T-helper 2 cell treated with Interferon-gamma antibody and Interleukin-4, amounts not matched to agents 100 ng/mL and 5 ng/mL, for 36 hours (primary cell): ENCODE measurements around the gene ZNF618. TPM values are rescaled to one million over a fixed set of nuclear protein-coding genes. Genes with fewer than 3 reads are reported as not detected.

Source experiments
- intact Hi-C: fragments of 100-400 bp; cut with micrococcal nuclease; formaldehyde crosslinking; loops from one replicate; pipeline ENCODE4 v1.15.1; 2023
- total RNA-seq: library from RNA; stranded (reverse); gene quantifications from 2 replicates; pipeline ENCODE4 v1.2.3, GENCODE V29; 2022

ZNF618 gene
- total RNA-seq, 1 donor from 2014 or later: 0.36 TPM

DNA sequence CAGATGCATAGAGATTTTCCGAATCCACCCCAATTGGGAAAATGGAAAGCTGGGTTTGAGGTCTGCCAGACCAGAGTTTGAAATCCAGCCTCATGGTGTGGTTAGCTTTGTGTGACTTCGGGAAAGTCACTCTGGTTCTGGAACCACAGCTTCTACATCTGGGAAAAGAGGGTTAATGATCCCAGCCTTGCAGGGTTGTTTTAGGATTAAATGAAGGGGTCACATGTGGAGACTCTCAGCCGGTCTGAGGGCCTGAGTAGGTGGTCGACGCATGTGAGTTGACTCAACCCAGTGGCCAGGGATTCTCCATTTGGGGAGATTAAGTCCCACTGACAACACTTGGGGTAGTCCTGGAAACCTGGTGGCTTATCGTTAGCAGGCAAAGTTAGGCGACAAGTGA, 6.1 kb downstream of the ZNF618 start:
- intact Hi-C loops: no loop called here

DNA sequence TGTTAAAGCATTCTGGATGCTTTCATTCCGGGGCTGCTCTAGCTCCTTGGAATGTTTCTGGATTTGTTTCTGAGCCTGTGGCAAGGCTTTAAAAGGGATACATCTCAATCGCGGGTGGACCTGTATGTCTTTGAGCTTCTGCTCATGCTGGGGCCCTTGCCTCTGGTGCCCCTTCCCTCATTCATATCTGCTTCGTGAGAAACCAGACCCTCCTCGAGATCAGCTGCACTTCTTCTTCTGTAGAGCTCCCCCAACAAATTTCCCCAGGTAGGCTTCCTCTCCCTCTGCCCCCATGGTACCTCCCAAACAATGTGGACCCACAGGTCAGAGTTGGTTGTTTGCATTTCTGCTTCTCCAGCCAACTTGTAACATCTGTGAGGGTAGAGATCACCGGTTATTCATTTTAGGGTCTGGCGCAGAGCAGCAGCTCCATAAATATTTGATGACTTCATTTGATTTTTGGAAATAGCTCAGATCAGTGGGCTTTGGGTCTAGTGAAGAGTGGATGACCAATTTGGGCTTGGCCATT, 6.6 kb downstream of the ZNF618 start:
- intact Hi-C loops: no loop called here

DNA sequence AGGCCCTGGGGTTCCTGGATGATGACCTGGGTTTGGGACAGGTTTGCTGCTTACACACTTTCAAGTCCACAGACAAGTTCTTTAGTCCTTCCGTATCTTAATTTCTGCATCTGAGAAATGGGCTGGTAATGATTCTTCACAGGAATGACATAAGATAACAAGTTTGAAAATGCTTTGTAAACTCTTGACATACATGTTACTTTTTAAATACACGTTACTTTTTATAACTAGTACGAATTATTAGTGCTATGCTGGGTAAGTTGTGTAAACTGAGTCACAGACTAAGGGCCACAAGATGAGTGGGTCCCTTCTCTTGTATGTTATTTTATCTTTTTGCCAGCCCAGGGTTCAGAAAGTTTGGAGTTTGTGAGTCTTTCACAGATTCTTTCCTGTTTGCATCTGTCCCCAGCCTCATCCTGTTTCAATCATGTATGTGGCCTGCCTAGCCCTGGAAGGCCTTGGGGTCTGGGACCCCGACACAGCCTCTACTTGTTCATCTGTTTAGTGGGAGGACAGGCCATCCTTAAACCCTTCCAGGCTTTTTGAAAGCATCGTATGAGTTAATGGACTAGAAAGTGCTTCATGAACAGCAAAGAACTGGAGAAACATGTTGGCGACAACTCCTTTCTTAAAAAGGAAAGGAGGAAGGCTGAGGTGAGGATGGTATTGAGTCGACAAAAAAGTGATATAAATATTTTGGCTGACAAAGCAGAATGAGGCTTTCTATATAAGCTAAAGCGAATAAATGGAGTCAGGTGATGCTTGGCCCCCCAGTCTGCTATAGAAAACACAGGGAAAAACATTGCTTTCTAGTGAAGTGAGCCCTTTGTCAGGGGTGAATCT, 9.3 kb downstream of the ZNF618 start:
- intact Hi-C loops: no loop called here

DNA sequence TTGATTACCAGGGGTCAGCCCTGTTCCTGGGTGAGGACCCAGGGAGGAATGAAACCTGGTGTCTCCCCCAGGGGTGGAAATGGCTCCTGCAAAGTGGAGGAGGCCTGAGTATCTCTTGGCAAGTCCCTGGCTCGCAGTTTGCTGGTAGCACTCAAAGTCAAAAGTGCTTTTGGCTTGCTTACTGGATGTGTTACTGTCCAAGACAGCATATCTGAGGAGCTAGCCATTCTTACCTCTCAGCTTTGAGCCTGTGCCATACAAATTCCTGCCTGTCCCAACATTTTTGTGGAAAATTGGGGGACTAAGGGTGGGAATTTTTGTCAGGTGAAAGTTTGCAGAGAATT, 9.9 kb downstream of the ZNF618 start:
- intact Hi-C loops: no loop called here

DNA sequence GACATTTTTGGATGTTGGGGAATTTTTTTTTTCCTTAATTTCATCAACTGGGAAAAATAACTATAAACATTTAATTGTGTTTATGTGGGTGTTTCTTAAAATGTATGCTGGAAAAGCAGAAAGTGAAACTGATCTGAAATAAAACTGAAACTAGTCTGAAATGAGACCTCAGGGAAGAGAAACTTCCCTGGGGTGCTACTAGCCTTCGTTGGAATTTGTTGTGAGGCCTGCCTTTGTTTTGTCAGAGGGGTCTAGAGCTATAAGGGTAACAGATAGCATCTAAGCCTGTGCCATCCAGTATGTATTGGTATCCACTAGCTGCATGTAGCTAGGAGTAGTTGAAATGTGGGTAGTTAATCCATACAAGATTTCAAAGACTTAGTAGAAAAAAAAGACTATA, 10.4 kb downstream of the ZNF618 start:
- intact Hi-C loops: no loop called here

DNA sequence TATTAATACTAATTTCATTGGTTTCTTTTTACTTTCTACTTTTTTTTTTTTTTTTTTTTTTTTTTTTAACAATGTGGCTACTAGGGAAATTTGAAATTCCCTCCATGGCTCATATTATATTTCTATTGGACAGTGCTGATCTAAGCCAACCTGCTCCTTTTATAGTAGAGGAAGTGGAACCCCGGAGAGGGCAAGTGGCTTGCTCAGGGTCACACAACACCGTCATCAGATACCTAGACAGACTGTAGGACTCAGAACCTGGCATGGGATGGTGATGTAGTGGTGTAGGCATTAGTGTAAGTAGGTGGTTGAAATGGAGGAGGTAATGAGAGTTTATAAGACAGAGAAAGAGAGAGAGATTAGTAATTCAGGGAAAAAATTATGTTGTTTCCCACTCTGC, 10.8 kb downstream of the ZNF618 start:
- intact Hi-C loops: no loop called here

DNA sequence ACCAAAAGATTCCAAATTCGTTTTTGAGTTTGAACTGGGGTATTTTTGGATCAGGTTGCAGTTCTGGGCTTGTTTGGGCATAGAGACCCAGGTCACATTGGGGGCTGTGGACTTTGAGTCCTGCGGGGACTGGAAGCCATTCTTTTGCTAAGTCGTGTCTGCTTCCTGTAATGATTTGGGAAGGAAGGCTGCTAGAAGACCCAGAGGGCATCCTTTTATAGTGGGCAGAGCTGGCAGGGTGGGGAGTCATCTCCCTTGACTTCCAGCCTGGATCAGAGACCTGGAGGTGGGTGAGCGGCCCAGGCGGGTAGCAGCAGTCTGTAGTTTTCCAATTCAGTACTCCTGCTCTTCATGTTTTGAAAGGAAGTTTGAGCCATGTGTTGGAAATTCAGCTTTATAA, 11.3 kb downstream of the ZNF618 start:
- intact Hi-C loops: no loop called here

DNA sequence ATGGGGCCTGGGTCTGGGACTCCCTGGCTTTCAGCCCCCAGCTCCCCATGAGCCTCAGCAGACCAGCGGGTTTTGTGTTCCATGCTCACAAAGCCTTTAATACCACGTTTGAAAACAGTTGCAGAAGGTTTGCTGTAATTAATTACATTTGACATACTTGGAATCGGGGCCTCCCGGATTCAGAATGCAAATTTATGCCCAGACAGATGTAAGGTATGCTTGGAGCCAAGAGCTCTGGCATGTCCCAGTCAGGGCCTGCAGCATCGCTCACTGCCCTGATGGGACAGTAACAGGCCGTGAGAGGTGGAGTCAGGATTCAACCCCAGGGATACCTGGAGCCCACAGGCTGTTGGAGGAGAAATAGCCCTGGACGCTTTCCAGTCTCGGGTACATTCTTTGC, 12.2 kb downstream of the ZNF618 start:
- intact Hi-C loops: no loop called here

DNA sequence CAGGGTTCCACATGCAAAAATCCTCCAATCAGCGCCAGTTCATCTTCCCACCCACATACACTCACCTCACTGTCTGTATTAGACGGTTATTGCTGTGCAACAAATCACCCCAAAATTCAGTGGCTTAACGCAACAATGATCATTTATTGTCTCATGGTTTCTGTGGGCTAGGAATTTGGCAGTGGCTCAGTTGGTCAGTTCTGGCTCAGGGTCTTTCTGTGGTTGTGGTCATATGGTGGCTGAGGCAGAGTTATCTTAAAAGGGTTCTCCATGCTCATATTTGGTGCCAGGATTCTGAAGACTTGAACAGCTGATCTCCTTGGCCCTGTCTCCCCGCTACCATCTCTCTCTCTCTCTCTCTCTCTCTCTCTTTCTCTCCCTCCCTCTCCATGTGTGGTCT, 12.9 kb downstream of the ZNF618 start:
- intact Hi-C loops: no loop called here

DNA sequence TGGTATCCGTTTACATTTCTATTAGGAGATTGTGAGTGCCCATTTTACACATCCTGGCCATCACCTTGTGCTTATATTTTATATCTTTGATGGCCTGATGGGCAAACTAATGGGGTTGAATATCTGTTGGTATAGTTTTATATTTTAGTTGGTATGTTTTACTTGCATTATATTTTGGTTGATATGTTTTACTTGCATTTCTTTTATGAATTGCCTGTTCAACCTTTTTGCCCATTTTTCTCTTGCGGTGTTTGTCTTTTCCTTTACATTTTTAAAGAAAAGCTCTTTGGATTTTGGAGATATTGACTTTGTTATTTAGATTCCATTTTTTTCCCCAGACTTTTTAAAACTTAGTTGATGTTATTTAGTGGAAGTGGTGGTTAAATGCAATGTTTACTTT, 14.6 kb downstream of the ZNF618 start:
- intact Hi-C loops: no loop called here

DNA sequence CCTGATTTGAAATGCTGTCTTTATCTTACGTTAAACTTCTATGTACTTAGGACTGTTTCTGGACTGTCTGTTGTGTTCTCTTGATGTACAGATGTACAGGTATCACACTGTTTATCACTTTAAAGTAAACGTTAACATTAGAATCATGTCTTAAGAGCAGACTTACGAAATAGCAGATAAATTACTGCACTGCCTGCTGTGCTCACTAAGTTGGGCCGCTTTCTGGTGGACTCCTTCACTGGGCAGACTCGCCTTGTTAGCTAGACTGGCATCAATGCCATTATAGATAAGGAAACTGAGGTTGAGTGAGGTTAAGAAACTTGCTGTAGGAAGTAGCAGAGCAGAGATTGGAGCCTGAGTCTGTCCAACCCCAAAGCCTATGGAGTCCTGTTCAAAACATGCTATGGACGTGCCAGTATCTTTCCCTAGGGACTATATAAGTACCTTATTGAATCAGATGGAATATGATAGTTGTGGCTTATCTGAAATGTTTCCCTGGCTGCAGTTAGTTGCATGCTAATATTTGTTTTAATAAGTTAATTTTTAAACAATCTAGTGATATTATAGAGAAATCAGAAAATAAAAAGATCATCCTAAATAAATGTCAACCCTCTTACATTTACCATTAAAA, 16.9 kb downstream of the ZNF618 start:
- intact Hi-C loops: no loop called here

DNA sequence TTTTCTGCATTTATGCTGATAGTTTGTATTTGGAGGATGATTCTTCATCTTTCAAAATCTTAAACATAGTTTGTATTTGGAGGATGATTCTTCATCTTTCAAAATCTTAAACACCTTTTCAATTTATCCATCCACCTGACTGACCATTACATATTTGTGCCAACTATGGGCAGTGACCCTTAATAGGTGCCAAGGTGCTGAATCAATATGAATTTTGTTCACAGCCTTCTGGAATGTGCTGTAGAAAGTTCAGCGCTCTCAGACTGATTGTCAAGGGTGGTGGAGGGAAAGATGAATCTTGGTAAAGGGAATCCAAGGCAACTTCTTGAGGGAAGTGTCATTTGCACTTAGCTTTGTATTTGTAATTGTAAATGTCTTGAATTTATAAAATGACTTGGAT, 18.1 kb downstream of the ZNF618 start:
- intact Hi-C loops: no loop called here

DNA sequence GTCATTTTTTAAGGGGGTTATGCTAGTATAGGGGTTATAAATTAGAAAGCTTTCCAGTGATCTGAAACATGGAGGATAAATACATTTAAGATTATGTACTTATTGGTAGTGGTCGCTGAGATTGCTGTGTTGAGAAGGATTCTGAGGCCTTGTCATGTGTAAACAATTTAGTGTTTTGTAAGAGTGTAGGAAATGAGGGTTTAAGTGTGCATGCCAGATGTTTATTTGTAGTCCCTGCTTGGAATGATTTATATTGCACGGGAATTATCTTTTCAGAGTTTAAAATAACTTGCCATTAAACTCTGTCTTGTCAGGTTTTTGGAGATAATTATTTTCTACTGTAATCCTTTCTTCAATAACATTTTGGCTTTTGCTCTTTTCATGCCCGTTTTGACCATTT, 19.4 kb downstream of the ZNF618 start:
- intact Hi-C loops: no loop called here

DNA sequence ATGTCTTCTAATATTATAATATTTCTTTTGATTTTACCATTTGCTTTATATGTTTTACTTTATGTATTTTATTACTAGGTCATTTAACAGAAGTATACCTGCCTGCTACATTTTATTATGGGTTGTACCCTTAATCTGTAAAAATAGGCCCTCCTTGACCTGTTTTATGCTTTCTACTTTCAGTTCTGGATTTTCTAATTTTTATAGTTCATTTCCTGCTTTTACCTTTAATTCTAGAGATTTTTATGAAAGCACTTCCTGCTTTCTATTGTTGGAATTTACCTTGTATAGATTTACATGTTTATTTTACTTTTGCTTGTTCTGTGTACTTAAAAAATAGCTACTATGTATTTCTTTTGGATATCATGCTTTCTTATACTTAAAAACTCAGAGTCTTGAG, 20.6 kb downstream of the ZNF618 start:
- intact Hi-C loops: no loop called here

DNA sequence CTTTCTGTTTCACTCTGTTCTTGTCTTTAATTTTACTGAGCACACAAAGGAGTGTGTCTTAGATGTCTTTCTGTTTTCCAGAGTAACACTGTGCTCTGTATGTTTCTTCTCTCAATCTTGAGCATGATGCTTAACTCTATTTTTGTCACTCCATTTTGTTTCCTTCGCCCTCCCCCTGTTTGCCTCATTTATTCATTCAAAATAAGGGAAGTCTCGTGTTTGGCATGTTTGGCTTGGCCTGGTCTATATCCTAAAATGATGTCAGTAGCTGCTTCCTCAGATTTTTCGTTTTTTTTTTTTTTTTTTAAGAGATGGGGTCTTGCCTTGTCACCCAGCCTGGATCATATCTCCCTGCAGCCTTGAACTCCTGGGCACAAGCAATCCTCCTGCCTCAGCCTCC, 22.0 kb downstream of the ZNF618 start:
- intact Hi-C loops: no loop called here

DNA sequence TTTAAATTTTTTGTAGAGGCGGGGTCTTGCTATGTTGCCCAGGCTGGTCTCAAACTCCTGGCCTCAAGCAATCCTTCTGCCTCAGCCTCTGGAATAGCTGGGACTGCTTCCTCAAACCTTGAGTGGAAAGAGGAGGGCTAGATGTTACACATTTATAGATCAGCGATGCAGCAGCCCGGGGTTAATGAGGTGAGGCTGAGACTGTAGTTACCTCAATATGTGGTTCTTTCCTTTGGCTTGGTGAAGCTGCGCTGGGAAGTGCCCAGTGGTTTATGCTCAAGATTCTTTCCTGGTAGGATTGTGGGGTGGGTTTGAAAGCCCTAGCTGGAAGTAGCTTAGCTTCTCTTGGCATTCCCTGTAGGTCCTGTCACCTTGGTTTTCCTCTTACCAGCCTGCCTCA, 22.5 kb downstream of the ZNF618 start:
- intact Hi-C loops: no loop called here

DNA sequence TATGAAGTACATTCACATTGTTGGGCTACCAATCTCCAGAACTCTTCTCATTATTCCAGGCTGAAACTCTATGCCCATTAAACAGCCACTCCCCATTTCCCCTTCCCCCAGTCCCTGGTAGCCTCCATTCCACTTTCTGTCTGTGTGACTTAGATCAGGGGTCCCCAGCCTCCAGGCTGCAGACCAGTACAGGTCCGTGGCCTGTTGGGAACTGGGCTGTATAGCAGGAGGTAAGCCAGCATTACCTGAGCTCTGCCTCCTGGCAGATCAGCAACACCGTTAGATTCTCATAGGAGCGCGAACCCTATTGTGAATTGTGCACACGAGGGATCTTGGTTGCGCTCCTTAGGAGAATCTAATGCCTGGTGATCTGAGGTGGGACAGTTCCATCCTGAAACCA, 23.1 kb downstream of the ZNF618 start:
- intact Hi-C loops: no loop called here

DNA sequence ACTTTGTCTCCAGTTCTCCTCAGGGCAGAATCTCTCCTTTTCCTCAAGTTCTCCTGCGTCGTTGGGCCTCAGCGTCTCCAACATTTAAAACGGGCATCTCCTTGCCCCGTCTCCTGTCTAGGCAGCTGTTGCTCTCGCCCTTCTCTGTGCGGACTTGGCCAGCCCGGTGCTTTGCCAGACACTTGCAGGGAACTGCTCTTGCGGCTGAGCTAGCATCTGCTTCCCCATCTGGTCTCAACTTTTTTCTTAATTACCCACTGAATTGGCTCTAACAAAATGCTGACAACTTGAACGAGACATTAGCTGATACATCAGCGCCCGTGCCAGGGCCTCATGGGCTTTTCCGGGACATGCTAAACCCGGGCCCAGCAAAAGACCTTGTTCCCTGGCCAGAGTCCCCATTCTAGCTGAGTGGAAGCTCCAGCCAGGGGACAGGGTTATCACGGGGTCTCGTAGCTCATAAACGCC, 25.1 kb downstream of the ZNF618 start:
- intact Hi-C loops: no loop called here

DNA sequence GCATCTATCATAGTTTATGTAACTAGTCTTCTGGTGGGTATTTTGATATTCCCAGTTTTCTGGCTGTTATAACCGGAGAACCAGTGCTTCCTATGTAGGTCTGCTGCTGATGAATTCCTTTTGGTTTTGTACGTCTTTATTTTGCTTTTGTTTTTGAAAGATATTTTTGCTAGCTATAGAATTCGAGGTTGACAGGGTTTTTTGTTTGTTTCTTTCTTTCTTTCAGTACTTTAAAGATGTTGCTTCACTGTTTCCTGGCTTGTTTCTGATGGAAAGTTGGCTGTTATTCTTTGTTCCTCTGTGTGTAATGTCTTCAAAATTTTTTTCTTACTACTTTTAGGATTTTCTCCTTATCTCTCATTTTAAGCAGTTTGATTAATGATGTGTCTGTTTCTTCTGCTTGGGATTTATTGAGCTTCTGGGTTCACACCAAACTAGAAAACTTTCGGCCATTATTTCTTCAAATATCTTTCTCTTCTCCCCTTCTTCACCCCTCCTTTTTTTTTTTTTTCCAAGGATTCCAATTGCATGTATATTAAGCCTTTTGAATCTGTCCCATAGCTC, 27.5 kb downstream of the ZNF618 start:
- intact Hi-C loops: no loop called here

DNA sequence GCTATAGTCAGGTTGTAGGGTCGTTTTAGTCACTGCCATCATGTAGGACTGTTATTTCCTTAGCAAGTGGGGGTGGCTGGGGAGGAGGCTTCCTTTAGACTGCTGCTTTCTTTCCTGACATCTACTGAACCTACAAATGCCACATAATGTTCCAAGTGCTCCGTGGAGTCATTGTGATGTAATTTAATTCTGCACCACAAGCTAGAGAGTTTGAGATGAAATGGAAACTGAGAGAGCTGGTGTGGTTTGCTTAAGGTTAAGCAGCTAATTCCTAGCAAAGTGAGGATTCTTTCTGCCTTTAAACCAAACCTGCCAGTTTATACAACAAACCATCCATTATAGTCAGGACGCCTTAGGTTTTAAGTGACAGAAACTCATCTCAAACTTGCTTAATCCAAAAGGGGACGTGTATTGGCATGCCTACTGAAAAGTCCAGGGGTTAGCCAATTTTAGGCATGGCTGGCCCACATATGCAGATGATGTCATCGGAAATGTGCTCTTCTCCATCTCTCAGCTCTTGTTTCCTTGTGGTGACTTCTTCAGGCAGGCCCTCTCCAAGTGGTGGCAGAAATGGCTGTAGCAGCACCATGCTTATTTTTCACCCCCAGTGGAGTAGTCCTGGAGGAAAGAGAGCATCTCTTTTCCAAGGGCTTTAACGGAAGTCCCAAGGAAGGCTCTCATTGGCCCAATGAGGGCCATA, 30.5 kb downstream of the ZNF618 start:
- intact Hi-C loops: no loop called here

DNA sequence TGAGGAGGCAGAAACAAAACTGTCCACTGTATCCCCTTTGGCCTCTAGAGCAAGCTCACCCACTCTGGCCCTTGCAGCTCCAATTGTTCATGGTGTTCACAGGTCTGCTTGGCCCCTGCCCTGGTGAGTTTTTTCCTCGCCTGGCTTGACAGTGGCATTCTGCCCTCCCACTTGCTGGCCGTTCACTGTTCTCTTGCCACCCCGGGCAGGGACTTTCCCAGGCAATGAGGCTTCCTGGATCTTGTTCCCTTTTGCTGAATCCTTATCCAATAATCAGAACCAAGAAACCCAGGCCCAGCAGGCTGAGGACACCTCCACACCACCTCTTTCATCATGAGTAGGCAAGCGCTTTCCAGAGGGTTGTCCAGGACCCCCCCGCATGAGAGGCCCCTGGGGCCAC, 31.2 kb downstream of the ZNF618 start:
- intact Hi-C loops: no loop called here

DNA sequence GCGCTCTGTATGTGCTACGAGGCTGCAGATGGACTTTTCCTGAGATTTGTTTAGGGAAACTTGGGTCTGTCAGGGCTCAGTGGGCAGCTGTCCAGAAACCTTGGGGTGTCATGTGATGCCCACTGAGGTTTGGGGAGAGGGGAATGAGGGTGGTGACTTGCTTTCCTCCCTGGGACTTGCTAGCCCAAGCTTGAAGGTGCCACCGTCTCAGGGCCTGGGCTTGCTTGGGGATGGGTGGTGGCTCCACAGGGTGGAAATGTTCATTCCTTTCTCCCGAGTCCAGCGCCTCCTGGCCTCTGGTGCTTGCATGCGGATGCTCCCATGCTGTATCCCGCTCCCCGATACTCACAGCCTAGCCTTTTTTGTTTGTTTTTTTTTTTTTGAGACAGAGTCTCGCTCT, 33.3 kb downstream of the ZNF618 start:
- intact Hi-C loops: no loop called here
